C4-2B (cell line): Measurements from ENCODE around the gene CAVIN1.

ENCODE experiments used
- ZFX ChIP-seq: fragments of 450-650 bp; IDR thresholded peaks from 2 replicates; pipeline ENCODE4 v1.6.1; 2017
- TF ChIP-seq, protein P1 (sequence below): fragments of 450-650 bp; conservative IDR thresholded peaks from 2 replicates; pipeline ENCODE4 v1.5.1; 2017; ENCODE audit warnings: mild to moderate bottlenecking

DNA sequence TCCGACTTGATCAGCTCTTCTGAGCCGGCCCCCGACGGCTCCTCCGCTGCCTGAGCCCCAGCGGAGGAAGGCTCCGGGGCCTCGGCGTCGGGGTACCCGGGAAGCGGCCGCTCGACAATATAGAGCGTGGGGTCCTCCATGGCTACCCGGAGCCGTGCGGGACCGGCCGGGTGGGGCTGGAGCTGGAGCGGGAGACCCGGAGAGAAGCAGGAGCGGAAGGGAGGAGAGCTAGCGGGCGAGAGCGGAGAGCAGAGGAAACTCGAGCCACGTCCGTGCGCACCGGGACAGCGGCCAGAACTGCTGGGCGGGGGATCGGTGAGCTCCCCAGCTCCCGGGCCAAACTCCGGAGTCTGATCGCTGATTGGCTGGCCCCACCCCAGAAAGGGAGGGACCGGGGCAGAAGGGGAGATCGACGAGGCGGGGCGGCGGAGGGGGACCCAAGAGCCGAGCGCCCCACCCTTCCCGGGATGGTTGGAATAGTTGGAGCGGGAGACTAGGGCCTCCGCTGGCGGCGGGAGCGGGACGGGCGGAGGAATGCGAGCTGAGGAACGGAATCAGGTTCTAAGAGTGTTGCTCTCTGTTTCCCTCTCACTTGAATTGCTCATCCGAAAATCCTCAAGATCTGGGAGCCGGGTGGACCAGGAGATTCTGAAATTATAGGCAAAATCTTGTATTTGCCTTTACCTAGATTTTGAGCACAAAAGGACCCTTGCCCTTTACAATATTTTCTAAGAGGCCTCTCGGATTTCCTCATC, at the start of gene CAVIN1:
- TF ChIP-seq, protein P1, sequence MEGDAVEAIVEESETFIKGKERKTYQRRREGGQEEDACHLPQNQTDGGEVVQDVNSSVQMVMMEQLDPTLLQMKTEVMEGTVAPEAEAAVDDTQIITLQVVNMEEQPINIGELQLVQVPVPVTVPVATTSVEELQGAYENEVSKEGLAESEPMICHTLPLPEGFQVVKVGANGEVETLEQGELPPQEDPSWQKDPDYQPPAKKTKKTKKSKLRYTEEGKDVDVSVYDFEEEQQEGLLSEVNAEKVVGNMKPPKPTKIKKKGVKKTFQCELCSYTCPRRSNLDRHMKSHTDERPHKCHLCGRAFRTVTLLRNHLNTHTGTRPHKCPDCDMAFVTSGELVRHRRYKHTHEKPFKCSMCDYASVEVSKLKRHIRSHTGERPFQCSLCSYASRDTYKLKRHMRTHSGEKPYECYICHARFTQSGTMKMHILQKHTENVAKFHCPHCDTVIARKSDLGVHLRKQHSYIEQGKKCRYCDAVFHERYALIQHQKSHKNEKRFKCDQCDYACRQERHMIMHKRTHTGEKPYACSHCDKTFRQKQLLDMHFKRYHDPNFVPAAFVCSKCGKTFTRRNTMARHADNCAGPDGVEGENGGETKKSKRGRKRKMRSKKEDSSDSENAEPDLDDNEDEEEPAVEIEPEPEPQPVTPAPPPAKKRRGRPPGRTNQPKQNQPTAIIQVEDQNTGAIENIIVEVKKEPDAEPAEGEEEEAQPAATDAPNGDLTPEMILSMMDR = no peak
- TF ChIP-seq ZFX = no peak
